ENCODE data around the gene CBX7.
A peak's percentile ranks its signal among the peaks of the same experiment; 100 is the strongest.

DNA sequence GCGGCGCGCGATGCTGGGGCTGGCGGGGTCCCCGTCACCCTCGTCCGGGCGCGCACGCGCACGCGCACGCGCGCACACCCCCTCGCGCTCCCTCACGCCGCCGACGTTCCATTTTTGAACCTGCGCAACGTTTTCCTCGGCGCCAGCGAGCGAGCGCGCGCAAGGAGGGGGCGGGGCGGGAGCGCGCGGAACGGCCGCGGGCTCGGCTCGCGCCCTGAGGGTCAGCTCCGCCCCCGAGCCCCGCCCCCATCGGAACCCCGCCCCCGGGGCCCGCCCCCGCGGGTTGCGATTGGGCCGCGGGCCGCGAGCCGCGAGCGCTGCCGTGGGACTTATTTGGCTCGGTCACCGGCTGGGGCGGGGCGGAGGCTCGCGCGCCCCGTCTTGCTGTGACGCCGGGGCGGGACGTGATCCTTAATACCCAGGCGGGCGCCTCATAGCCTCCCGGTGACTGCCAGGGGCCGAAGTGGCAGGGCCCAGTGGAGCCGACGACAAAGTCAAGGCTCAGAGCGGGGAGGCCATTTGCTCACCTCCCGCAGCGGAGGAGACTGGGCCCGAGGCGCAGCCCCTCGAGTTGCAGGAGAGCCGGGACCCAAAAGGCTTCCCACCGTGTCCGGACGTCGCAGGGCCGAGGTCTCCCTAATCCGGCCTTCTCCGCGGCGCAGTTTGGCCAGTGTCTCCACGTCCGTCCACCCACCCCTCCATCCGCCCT, at the start of gene CBX7:
- TF ChIP-seq, protein P1, sequence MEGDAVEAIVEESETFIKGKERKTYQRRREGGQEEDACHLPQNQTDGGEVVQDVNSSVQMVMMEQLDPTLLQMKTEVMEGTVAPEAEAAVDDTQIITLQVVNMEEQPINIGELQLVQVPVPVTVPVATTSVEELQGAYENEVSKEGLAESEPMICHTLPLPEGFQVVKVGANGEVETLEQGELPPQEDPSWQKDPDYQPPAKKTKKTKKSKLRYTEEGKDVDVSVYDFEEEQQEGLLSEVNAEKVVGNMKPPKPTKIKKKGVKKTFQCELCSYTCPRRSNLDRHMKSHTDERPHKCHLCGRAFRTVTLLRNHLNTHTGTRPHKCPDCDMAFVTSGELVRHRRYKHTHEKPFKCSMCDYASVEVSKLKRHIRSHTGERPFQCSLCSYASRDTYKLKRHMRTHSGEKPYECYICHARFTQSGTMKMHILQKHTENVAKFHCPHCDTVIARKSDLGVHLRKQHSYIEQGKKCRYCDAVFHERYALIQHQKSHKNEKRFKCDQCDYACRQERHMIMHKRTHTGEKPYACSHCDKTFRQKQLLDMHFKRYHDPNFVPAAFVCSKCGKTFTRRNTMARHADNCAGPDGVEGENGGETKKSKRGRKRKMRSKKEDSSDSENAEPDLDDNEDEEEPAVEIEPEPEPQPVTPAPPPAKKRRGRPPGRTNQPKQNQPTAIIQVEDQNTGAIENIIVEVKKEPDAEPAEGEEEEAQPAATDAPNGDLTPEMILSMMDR (IDR thresholded peaks at IDR 0.05; ENCODE audit: low read depth, low read length, missing input control), result no peak
- TF ChIP-seq FOXA2 (IDR thresholded peaks at IDR 0.05) (no peak), EGR1 (IDR thresholded peaks at IDR 0.05; ENCODE audit: low read depth in 2 of 2) (peak; percentile 31 to 36), YY1 (IDR thresholded peaks at IDR 0.05) (peak; percentile 48), TAF1 (conservative IDR thresholded peaks at IDR 0.05) (no peak)
